ENCODE data around the gene AP5M1. TPM values are rescaled to one million over a fixed set of nuclear protein-coding genes. Genes with fewer than 3 reads are reported as not detected.
"Not testable (repeated sequence)": the region's sequence is repeated elsewhere in the genome, so short reads cannot be mapped to it uniquely, and the experiment has no call there.

AP5M1 gene, protein sequence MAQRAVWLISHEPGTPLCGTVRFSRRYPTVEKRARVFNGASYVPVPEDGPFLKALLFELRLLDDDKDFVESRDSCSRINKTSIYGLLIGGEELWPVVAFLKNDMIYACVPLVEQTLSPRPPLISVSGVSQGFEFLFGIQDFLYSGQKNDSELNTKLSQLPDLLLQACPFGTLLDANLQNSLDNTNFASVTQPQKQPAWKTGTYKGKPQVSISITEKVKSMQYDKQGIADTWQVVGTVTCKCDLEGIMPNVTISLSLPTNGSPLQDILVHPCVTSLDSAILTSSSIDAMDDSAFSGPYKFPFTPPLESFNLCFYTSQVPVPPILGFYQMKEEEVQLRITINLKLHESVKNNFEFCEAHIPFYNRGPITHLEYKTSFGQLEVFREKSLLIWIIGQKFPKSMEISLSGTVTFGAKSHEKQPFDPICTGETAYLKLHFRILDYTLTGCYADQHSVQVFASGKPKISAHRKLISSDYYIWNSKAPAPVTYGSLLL
- 10 to 100 TPM in 11 of 12 donors, not detected in 1; 12.8 to 46.8 (median 37.2) TPM for polyA plus RNA-seq (ENCODE audit: insufficient read length in 12 of 12)
- long read RNA-seq, donor 1, full-length matches to known transcripts = 15 of 15 reads
- long read RNA-seq, donor 1, partial matches to known transcripts = 0 of 15 reads
- long read RNA-seq, donor 1, other reads (novel, unspliced or antisense) = 0 of 15 reads
- long read RNA-seq, donor 2, full-length matches to known transcripts = 6 of 6 reads
- long read RNA-seq, donor 2, partial matches to known transcripts = 0 of 6 reads
- long read RNA-seq, donor 2, other reads (novel, unspliced or antisense) = 0 of 6 reads
- long read RNA-seq, donor 3, full-length matches to known transcripts = 6 of 6 reads
- long read RNA-seq, donor 3, partial matches to known transcripts = 0 of 6 reads
- long read RNA-seq, donor 3, other reads (novel, unspliced or antisense) = 0 of 6 reads
- long read RNA-seq, donor 4, full-length matches to known transcripts = 2 of 2 reads
- long read RNA-seq, donor 4, partial matches to known transcripts = 0 of 2 reads
- long read RNA-seq, donor 4, other reads (novel, unspliced or antisense) = 0 of 2 reads
- long read RNA-seq, donor 5, full-length matches to known transcripts = 12 of 12 reads
- long read RNA-seq, donor 5, partial matches to known transcripts = 0 of 12 reads
- long read RNA-seq, donor 5, other reads (novel, unspliced or antisense) = 0 of 12 reads
- long read RNA-seq, donor 6, full-length matches to known transcripts = 3 of 3 reads
- long read RNA-seq, donor 6, partial matches to known transcripts = 0 of 3 reads
- long read RNA-seq, donor 6, other reads (novel, unspliced or antisense) = 0 of 3 reads
- long read RNA-seq, donor 7, full-length matches to known transcripts = 6 of 6 reads
- long read RNA-seq, donor 7, partial matches to known transcripts = 0 of 6 reads
- long read RNA-seq, donor 7, other reads (novel, unspliced or antisense) = 0 of 6 reads
- long read RNA-seq, donor 8, full-length matches to known transcripts = 17 of 17 reads
- long read RNA-seq, donor 8, partial matches to known transcripts = 0 of 17 reads
- long read RNA-seq, donor 8, other reads (novel, unspliced or antisense) = 0 of 17 reads
- long read RNA-seq, donor 9, full-length matches to known transcripts = 6 of 6 reads
- long read RNA-seq, donor 9, partial matches to known transcripts = 0 of 6 reads
- long read RNA-seq, donor 9, other reads (novel, unspliced or antisense) = 0 of 6 reads
- long read RNA-seq, donor 10, full-length matches to known transcripts = 9 of 9 reads
- long read RNA-seq, donor 10, partial matches to known transcripts = 0 of 9 reads
- long read RNA-seq, donor 10, other reads (novel, unspliced or antisense) = 0 of 9 reads
- long read RNA-seq, donor 11, full-length matches to known transcripts = 10 of 10 reads
- long read RNA-seq, donor 11, partial matches to known transcripts = 0 of 10 reads
- long read RNA-seq, donor 11, other reads (novel, unspliced or antisense) = 0 of 10 reads

DNA sequence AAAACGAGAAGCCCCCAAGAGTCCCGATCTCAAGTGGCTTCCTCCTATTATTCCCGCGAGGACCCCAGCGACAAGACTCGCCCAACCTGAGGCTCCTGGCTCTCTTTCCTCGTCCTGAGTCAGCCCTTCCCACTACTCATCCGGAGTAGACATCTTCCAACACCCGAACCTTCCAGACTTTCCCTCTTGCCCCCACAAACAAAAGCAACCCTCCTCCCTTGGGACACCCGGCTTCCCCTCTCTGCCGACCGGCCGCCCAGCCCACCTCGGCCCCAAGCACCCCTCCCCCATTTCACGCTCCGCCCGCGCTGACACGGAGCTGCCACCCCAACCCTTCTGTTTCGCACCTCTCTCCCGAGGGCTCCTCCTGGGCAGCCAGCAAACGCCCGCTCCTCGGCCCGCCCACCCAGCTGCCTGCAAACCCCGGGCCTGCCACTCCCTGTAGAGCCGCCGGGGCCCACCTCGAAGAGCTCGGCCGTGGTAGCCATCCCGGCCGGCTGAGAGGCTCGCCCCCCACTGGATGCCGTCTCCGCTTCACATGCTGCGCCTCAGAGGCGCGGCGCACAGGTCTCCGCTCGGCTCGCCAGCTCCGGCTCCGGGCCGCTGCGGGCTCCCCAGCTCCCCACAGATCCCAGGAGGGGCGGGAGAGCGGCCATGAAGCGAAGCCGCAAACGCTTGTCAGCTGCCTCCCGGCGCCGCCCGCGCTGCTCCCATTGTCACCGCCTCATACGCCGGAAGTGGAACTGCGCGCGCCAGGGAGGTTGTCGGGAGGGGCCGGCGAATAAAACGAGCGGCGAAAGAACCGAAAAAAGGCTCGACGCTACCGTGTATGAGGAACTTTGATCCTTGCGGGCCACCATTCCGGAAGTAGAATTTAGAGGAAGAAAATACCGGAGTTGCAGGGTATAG, at the start of gene AP5M1, which contains the start of gene EXOC5:
AP5M1 (plus strand) TSS at position 811 of the 909 bp plus-strand sequence. CDS start 344 bp downstream, outside the sequence.
EXOC5 (minus strand) TSS at position 745 of the 909 bp plus-strand sequence; CDS start at position 488, 257 bp downstream.
- peak; percentile 94 for DNase-seq

DNA sequence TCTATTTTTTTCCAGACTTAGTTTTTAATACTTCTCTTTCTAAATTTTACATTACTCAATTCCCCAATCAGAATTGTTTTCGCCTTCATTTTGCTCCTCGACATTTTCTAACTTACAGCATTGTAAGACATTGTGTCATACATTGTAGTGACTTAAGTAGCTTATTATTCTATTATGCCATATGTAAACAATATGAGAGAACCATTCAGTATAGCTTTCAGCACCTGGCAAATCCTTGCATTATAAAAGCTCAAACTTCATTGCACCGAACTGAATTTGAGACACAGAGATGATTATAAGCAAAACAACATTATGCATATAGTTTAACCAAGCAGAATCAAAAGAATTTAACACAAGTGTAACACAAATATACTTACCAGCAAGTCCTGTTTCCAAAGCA, 46.8 kb upstream of the AP5M1 start:
- DNase-seq = no peak

DNA sequence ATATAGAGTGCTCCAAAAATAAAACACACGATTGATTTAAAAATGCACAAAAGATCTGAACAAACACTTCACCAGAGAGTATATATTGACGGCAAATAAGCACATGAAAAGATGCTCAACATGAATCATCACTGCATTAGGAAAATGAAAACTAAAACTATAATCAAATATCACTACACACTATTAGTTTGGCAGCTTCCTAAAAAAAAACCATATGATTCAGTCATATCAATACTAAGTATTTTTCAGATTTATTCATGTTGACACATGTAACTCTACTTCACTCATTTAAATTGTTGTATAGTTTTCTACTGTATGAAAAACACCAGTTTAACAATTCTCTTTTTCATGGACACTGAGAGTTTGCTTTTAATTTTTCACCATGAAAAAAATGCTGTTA, 41.7 kb upstream of the AP5M1 start:
- DNase-seq = no peak

DNA sequence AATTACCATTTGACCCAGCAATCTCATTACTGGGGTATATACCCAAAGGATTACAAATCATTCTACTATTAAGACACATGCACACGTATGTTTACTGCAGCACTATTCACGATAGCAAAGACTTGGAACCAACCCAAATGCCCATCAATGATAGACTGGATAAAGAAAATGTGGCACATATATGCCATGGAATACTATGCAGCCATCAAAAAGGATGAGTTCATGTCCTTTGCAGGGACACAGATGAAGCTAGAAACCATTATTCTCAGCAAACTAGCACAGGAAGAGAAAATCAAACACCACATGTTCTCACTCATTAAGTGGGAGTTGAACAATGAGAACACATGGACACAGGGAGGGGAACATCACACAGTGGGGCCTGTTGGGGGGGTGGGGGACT, 40.5 kb upstream of the AP5M1 start:
- not testable (repeated sequence) for DNase-seq

DNA sequence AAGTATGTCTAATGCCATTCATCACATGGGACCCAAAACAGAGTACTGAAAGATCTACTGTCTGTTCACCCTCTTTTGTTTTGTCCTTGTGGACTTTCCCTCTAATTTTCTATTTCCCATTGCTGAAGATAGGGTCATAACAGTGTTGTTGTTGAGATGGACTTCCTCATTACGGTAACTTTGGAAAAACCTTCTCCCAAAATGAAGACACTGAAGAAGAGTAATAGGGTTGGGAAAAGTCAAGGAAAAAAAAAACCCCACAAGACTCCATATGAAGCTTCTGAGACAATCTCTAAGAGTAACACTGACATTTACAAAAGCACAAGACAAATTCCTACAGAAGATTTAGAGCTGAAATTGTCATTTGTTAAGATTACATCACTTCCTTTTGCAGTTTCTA, 36.8 kb upstream of the AP5M1 start:
- DNase-seq = no peak

DNA sequence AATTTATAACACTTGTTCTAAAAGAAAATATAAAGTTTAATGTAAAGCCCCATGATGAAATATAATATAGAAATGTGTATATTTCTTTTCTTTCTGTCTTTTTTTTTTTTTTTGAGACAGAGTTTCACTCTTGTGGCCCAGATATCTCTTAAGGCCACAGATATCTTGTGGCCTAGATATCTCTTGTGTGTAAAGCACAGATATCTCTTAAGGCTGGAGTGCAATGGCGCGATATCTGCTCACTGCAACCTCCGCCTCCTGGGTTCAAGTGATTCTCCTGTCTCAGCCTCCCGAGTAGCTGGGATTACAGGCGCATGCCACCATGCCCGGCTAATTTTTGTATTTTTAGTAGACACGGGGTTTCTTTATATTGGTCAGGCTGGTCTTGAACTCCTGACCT, 28.7 kb upstream of the AP5M1 start:
- not testable (repeated sequence) for DNase-seq

DNA sequence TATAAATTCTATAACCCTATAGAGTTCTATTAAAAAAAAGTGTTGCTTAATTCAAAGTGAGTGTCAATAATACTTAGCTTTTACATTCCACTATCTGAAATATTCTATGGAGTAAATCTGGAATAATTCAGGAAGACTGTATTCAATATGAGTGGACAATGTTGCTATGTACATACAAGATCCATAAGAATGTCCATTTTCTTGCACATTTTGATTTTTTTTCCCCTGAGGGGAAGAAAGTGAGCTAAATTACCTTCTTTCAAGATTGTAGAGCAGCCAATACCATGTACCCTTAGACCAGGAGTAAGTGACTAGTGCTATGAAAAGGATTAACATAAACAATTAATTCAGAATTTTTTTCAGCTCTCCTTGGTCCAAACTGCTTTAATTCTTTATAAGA, 25.5 kb upstream of the AP5M1 start:
- no peak for DNase-seq

DNA sequence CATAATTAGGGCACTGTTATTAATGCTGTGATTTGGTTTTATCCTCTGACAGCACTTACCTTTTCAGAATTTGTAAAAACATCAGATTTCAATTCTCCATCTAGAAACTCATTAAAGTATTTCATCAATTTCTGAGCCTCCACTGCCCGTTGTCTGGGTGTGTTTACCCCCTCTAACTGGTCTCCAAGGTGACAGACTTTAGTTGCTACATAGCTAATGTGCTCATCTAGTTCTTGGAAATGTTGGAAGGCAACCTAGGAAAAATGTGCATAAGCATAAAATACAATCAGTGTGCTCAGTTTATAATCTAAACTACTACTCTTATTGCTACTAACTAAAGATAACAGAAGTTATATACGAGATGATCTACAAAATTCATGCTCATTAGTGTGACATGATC, 24.7 kb upstream of the AP5M1 start:
- DNase-seq = peak; percentile 13

DNA sequence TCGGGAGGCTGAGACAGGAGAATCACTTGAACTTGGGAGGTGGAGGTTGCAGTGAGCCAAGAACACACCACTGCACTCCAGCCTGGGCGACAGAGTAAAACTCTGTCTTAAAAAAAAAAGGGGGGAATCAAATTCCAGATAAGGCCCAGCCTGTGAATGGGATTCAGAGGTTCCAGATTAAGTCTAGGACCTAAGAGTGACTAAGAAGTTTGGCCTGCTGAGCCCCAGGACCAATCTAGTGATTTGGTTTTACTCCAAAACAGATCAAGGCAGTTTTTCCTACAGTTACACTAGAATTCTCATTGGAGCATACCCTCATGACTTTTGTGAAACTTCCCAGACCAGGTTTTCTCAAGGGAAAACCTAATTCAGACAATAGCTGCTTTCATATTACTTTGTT, 22.8 kb upstream of the AP5M1 start:
- DNase-seq = no peak

DNA sequence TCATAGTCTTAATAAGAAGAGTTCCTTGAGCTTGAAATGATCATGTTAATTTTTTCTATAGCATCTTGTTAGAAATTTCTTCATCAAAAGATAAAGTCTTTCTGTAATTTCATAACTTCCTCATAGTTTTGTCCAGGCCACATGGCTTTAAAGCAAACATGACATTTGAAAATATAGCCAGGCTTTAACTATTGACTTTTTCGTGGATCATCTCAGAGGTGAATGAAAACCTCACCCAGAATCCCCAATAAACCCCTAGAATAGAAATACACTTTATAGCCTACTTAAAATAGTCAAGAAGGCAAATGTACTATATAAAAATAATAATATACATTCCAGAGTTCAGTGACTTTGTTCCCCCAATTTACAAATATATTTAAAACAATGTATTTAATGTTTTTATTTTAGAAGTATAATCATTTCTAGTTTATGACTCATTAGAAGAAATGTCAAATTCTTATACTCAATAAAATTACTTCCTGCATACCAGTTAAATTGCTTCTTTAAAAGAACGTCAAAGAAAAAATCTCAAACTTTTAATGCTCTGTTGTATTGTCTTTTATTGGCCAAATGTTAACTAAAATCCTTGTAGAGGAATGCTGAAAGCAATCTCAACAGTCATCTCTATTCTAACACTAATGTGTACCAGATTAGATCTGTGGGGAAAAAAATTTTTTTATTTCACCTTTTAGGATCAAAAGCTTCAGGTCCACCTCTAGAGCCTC, 21.7 kb upstream of the AP5M1 start:
- DNase-seq = no peak

DNA sequence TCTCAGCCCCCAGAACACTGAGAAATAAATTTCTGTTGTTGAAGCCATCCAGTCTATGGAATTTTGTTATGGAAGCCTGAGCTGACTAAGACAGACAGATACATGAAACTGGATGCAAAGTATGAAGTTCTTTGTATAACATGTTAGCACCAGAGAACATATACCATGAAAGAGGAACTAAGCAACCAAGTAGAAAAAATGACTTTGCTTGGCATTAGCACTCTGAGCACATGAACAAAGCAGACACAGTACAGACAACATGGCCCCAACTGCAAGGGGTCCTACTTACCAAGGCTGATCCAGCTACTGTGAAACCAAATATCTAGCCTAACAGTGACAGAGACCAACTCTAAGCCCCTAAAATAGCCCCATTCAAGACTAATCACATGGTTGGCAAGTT, 13.9 kb upstream of the AP5M1 start:
- no peak for DNase-seq

DNA sequence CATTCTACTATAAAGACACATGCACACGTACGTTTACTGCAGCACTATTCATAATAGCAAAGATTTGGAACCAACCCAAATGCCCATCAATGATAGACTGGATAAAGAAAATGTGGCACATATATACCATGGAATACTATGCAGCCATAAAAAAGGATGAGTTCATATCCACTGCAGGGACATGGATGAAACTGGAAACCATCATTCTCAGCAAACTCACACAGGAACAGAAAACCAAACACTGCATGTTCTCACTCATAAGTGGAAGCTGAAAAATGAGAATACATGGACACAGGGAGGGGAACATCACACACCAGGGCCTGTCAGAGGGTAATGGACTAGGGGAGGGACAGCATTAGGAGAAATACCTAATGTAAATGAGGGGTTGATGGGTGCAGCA, 10.6 kb upstream of the AP5M1 start:
- DNase-seq = not testable (repeated sequence)

DNA sequence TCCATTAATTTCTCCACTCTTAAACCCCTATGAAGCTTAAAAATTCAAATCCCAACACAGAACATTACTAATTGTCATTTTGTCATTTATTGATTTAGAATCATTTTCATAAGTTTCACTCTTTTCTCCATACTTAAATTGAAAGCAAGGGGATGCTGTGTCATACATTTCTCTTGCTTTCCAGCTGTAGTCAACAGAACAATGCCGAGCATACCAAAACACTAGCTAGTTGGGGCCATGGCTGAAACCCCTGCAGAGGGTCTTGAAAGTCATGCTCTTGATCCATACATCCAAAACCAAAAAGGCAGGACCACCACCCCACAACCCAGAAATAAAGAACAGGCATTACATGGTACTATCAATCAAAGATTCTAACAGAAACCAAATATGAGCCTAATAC, 9.1 kb upstream of the AP5M1 start:
- no peak for DNase-seq

DNA sequence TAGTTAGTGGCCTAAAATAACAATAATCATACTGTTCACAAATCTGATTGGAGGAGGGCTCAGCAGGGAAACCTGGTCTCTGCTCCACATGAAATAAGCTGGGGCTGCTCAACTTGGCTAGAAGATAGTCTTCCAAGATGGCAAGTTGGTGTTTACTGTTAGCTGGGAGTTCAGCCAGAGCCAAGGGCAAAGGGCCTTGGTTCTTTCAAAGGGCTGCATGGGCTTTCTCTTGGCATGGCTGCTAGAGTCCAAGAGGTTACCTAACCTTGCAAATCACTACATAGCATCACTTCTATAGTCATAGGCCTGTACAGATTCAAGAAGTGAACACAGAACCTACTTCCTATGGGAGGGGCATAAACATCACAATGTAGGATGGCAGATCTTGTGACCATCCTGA, 7.2 kb upstream of the AP5M1 start:
- no peak for DNase-seq

DNA sequence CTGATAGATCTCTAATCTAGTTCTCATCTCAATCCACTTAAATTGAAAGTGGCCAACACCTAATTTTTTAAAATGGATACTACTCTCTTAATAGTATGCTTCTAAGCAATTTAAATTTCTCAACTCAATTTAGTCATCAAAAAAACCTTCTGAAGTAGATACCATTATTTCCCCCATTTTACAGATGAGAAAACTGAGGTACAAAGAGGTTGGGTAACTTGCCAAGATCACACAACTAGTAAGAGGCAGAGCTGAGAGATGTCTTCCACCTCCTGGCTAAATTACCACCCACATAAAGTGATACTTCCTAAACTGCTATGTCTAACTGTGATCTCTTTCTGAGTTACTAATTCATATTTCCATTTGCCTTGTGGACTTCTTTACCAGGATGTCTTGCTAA, 6.7 kb upstream of the AP5M1 start:
- no peak for DNase-seq

DNA sequence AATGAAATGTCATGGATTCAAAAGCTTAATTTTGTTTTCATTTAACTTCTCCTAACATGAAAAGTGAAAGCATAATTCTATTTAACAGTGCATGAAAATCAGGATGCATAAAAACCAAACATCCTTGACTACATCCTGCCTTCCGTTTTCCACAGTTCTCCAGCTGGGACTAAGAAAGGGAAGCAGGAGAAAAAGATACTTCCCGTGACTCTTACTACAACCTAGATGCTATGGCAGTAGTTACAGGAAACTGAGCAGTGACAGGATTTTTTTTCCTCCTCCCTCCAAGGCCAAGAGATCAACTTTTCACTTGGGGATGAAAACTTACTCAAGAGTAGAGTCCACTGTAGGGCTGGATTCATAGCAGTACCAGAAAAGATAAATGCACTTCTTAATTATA, 2.7 kb upstream of the AP5M1 start:
- no peak for DNase-seq

DNA sequence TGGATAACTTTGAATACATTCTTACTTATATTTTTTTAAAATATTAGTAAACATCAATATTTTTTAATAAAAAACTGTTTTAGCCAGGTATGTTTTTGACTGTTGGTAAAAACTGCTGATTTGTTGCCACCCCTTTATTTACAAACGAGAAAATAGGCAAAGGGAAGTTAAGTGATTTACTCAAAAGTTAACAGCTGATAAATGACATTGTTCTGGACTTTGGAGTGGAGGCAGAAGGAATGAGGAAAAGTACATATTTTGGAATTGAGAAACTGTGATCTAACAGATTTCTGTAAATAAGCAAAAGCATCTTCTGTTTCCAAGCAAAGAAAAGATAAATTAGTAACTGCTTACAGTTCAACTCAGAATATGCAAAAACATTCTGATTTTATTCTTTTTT, 4.5 kb downstream of the AP5M1 start:
- no peak for DNase-seq

DNA sequence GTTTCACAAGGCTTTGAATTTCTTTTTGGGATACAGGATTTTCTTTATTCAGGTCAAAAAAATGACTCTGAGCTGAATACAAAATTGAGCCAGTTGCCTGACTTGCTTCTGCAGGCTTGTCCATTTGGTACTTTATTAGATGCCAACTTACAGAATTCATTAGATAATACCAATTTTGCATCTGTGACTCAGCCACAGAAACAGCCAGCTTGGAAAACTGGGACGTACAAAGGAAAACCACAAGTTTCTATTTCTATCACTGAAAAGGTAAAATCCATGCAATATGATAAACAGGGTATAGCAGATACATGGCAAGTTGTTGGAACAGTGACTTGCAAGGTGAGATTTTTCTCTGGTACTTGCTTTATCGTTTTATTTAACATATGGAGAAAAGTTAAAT, 5.8 kb downstream of the AP5M1 start:
- no peak for DNase-seq
